PC-3 (cell line): ENCODE data around the gene ZNF878. TPM values are rescaled to one million over a fixed set of nuclear protein-coding genes. Genes with fewer than 3 reads are reported as not detected.

Source experiments
- ATAC-seq: fragments of 200-7000 bp; cut with Tn5 transposase; 2 replicates; pipeline ENCODE4 v1.9.1; 2020; ENCODE audit warnings: mild to moderate bottlenecking, moderate library complexity
- BruUV-seq: library from RNA; stranded (reverse); fragments of 400-500 nt; replicated peaks from 2 replicates; lab custom pipeline; 2021; lab: Mats Ljungman, UMichigan
- CTCF ChIA-PET: fragments of 300-600 bp; sonication (Branson Sonifier 250); formaldehyde crosslinking; loops from one replicate; lab custom pipeline; 2022; ENCODE audit warnings: antibody characterized with exemption; lab: Charles Lee
- POLR2A ChIA-PET: fragments of 300-600 bp; sonication (Branson Sonifier 250); formaldehyde crosslinking; loops from one replicate; lab custom pipeline; 2022; ENCODE audit warnings: antibody characterized with exemption; ENCODE audit not compliant: unreplicated experiment; lab: Charles Lee
- DNase-seq: peaks from one replicate; pipeline ENCODE4 v3.0.0-alpha.2; 2015
- H2AFZ ChIP-seq: fragments of 300-600 bp; sonication (generic); 2 replicates; pipeline ENCODE4 v1.6.0; 2016; ENCODE audit warnings: antibody characterized with exemption, low read length
- H3F3A ChIP-seq: fragments of 300-600 bp; sonication (generic); one replicate; pipeline ENCODE4 v1.6.0; 2017; ENCODE audit warnings: antibody characterized with exemption, low read length, control low read depth, mild to moderate bottlenecking; ENCODE audit not compliant: unreplicated experiment
- H3K27ac ChIP-seq: fragments of 300-600 bp; sonication (generic); 2 replicates; pipeline ENCODE4 v1.5.1; 2016; ENCODE audit warnings: mild to moderate bottlenecking, low read length
- H3K27me3 ChIP-seq: fragments of 300-600 bp; sonication (generic); 2 replicates; pipeline ENCODE4 v1.6.1; 2016; ENCODE audit warnings: low read length, mixed read lengths
- H3K36me3 ChIP-seq: fragments of 300-600 bp; sonication (generic); 2 replicates; pipeline ENCODE4 v1.6.1; 2016; ENCODE audit warnings: low read depth, mixed run types, low read length, mixed read lengths
- H3K4me1 ChIP-seq: fragments of 300-600 bp; sonication (generic); 2 replicates; pipeline ENCODE4 v1.5.1; 2016; ENCODE audit warnings: low read length; ENCODE audit not compliant: insufficient read depth
- H3K4me2 ChIP-seq: fragments of 300-600 bp; sonication (generic); 2 replicates; pipeline ENCODE4 v1.6.0; 2016; ENCODE audit warnings: low read length
- H3K4me3 ChIP-seq: fragments of 300-600 bp; sonication (generic); 2 replicates; pipeline ENCODE4 v1.5.1; 2016; ENCODE audit warnings: mild to moderate bottlenecking, low read length, mixed read lengths
- H3K79me2 ChIP-seq: fragments of 300-600 bp; sonication (generic); 2 replicates; pipeline ENCODE4 v1.6.1; 2017; ENCODE audit warnings: low read length, mixed read lengths
- H3K9ac ChIP-seq: fragments of 300-600 bp; sonication (generic); 2 replicates; pipeline ENCODE4 v1.6.0; 2016; ENCODE audit warnings: mild to moderate bottlenecking, low read length
- H3K9me2 ChIP-seq: fragments of 300-600 bp; sonication (generic); replicated peaks from 2 replicates; pipeline ENCODE4 v1.6.1; 2016; ENCODE audit warnings: mixed run types, low read length, mixed read lengths
- H3K9me3 ChIP-seq: fragments of 300-600 bp; sonication (generic); 2 replicates; pipeline ENCODE4 v1.6.1; 2016; ENCODE audit warnings: low read length, mixed read lengths
- H4K20me1 ChIP-seq: fragments of 300-600 bp; sonication (generic); 2 replicates; pipeline ENCODE4 v1.6.1; 2016; ENCODE audit warnings: low read length, mixed read lengths
- CTCF ChIP-seq: fragments of 300-600 bp; sonication (generic); conservative IDR thresholded peaks from 2 replicates; pipeline ENCODE4 v1.5.1; 2017; ENCODE audit warnings: antibody characterized with exemption, low read depth, mild to moderate bottlenecking, low read length
- EZH2 ChIP-seq: fragments of 300-600 bp; sonication (generic); IDR thresholded peaks from one replicate; pipeline ENCODE4 v1.6.1; 2017; ENCODE audit warnings: antibody characterized with exemption, mild to moderate bottlenecking, low read length; ENCODE audit not compliant: unreplicated experiment
- EZH2phosphoT487 ChIP-seq: fragments of 300-600 bp; sonication (generic); IDR thresholded peaks from 2 replicates; pipeline ENCODE4 v1.6.1; 2018; ENCODE audit warnings: mild to moderate bottlenecking, antibody characterized with exemption, low read length, borderline replicate concordance
- intact Hi-C: fragments of 100-400 bp; cut with micrococcal nuclease; formaldehyde crosslinking; loops from 2 replicates; pipeline ENCODE4 v1.9.0; 2023
- total RNA-seq: library from RNA; depleted of rRNA; stranded (reverse); fragments of >200 nt; gene quantifications from 2 replicates; pipeline ENCODE4 v1.2.3, GENCODE V29; 2014

Gene ZNF878
- total RNA-seq, 1 experiment from 2014 or later = 1.9 TPM

- Histone ChIP-seq H3K27me3 (no peaks in the 10 kb centered on the region), H3K9me2 (no peaks in the 10 kb centered on the region), H3K27ac (no peak overlapping the region), H2AFZ (no peak overlapping the region), H3F3A (no peaks in the 10 kb centered on the region), H3K9me3 (peaks cover 78% of the 10 kb centered on the region), H4K20me1 (no peaks in the 10 kb centered on the region), H3K4me1 (no peaks in the 10 kb centered on the region), H3K4me2 (no peak overlapping the region), H3K4me3 (peak overlapping the region; percentile 18; the same call in 1 of the 2 replicates), H3K79me2 (no peaks in the 10 kb centered on the region), H3K9ac (no peak overlapping the region), H3K36me3 (peaks cover 75% of the 10 kb centered on the region)
- ATAC-seq (no peak), DNase-seq (no peak)
- intact Hi-C loops = no loop called here
- BruUV-seq = no TSS peak
- TF ChIP-seq CTCF = no peak
- no peak for TF ChIP-seq EZH2phosphoT487
- TF ChIP-seq EZH2 = no peak
- ChIA-PET POLR2A (no interaction called here), CTCF (no interaction called here)
Measured at GRCh38 chr19:12075538-12076139, 22.9 kb upstream of the ZNF878 start.

- peak; percentile 95 for ATAC-seq
- TF ChIP-seq CTCF = no peak
- no peak for TF ChIP-seq EZH2
- TF ChIP-seq EZH2phosphoT487 = no peak
- Histone ChIP-seq H3K4me3 (peak within 1 kb of the TSS; percentile 90), H2AFZ (peak within 1 kb of the TSS; percentile 86), H3K79me2 (peaks cover 19% of the 10 kb centered on the region), H3K9me3 (peaks cover 16% of the 10 kb centered on the region), H3K9me2 (no peaks in the 10 kb centered on the region), H3K4me2 (peak within 1 kb of the TSS; percentile 71), H3K9ac (peak within 1 kb of the TSS; percentile 72), H3K4me1 (no peaks in the 10 kb centered on the region), H3F3A (no peaks in the 10 kb centered on the region), H4K20me1 (no peaks in the 10 kb centered on the region), H3K27me3 (no peaks in the 10 kb centered on the region), H3K36me3 (peaks cover 15% of the 10 kb centered on the region), H3K27ac (peak within 1 kb of the TSS; percentile 10)
- CTCF ChIA-PET = no interaction called here
- intact Hi-C loops = no loop called here
- POLR2A ChIA-PET = no interaction called here
- DNase-seq = peak; percentile 89
- BruUV-seq = TSS peak; percentile 61
Measured at GRCh38 chr19:12064590-12065538, 12.1 kb upstream of the ZNF878 start, which contains the start of gene ZNF844. Gene ZNF844 (plus strand): TSS chr19:12064731. CDS start chr19:12064874, 143 bp downstream.
